RWPE2 (cell line): Measurements from ENCODE around the gene EZH2.

ENCODE experiments used
- ATAC-seq: fragments of 200-7000 bp; cut with Tn5 transposase; 3 replicates; pipeline ENCODE4 v1.9.1; 2021; ENCODE audit warnings: low read depth
- DNase-seq: peaks from one replicate; pipeline ENCODE4 v3.0.0-alpha.2; 2020; ENCODE audit warnings: low spot score
- H3K27ac ChIP-seq: fragments of 450-650 bp; 2 replicates; pipeline ENCODE4 v1.5.1; 2017; ENCODE audit warnings: mild to moderate bottlenecking; ENCODE audit not compliant: poor library complexity, severe bottlenecking
- H3K27me3 ChIP-seq: fragments of 250-450 bp; sonication (Bioruptor Pico); 2 replicates; pipeline ENCODE4 v1.5.1; 2021; ENCODE audit warnings: mild to moderate bottlenecking, moderate library complexity; ENCODE audit not compliant: insufficient read depth, poor library complexity, severe bottlenecking
- H3K36me3 ChIP-seq: fragments of 250-450 bp; sonication (Bioruptor Pico); 2 replicates; pipeline ENCODE4 v1.5.1; 2020; ENCODE audit warnings: low read depth, mild to moderate bottlenecking, moderate library complexity
- H3K4me1 ChIP-seq: fragments of 250-450 bp; sonication (Bioruptor Pico); 2 replicates; pipeline ENCODE4 v1.5.1; 2021; ENCODE audit warnings: mild to moderate bottlenecking, moderate library complexity; ENCODE audit not compliant: insufficient read depth, poor library complexity, severe bottlenecking
- H3K4me3 ChIP-seq: fragments of 250-450 bp; sonication (Bioruptor Pico); 2 replicates; pipeline ENCODE4 v1.5.1; 2021; ENCODE audit warnings: mild to moderate bottlenecking, moderate library complexity; ENCODE audit not compliant: severe bottlenecking
- H3K9me3 ChIP-seq: fragments of 250-450 bp; sonication (Bioruptor Pico); 2 replicates; pipeline ENCODE4 v1.5.1; 2021; ENCODE audit warnings: mild to moderate bottlenecking, moderate library complexity; ENCODE audit not compliant: severe bottlenecking
- TF ChIP-seq, protein P1 (sequence below): fragments of 450-650 bp; IDR thresholded peaks from one replicate; pipeline ENCODE4 v1.5.1; 2017; ENCODE audit warnings: mild to moderate bottlenecking, moderate library complexity; ENCODE audit not compliant: poor library complexity, severe bottlenecking

Gene EZH2

DNA sequence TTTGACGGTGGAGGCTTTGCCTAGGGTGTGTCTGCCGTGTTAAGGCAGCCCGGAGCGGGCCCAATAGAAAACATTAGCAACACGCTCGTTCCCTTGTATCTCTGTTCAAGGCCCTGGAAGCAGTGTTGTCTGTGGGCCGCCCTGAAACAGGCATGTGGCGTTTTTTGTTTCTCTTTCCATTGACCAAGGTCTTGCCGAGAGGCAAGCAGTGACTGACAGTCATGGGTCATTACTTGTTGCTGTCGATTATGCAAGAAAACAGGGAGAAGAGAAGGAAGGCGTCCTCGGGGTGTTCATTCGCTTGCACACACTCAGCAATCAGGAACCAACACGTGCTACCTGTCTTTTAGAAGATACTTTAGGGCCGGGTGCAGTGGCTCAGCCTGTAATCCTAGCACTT lies 92.5 kb downstream of the EZH2 start:
- TF ChIP-seq, protein P1, sequence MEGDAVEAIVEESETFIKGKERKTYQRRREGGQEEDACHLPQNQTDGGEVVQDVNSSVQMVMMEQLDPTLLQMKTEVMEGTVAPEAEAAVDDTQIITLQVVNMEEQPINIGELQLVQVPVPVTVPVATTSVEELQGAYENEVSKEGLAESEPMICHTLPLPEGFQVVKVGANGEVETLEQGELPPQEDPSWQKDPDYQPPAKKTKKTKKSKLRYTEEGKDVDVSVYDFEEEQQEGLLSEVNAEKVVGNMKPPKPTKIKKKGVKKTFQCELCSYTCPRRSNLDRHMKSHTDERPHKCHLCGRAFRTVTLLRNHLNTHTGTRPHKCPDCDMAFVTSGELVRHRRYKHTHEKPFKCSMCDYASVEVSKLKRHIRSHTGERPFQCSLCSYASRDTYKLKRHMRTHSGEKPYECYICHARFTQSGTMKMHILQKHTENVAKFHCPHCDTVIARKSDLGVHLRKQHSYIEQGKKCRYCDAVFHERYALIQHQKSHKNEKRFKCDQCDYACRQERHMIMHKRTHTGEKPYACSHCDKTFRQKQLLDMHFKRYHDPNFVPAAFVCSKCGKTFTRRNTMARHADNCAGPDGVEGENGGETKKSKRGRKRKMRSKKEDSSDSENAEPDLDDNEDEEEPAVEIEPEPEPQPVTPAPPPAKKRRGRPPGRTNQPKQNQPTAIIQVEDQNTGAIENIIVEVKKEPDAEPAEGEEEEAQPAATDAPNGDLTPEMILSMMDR = no peak
- ATAC-seq (no peak), DNase-seq (no peak)
- Histone ChIP-seq H3K9me3 (no peaks in the 10 kb centered on the region), H3K4me3 (no peak overlapping the region), H3K27ac (no peak overlapping the region), H3K27me3 (no peaks in the 10 kb centered on the region), H3K36me3 (peaks cover 97% of the 10 kb centered on the region), H3K4me1 (no peaks in the 10 kb centered on the region)

GRCh38 chr7:148790850-148791249 lies 93.2 kb downstream of the EZH2 start:
- DNase-seq (no peak), ATAC-seq (no peak)
- Histone ChIP-seq H3K9me3 (no peaks in the 10 kb centered on the region), H3K27me3 (no peaks in the 10 kb centered on the region), H3K27ac (no peak overlapping the region), H3K4me3 (no peak overlapping the region), H3K4me1 (no peaks in the 10 kb centered on the region), H3K36me3 (peaks cover 97% of the 10 kb centered on the region)
- TF ChIP-seq, protein P1 = no peak

- H3K4me3 ChIP-seq = no peak overlapping the region
- no peaks in the 10 kb centered on the region for H3K4me1 ChIP-seq
- H3K9me3 ChIP-seq = no peaks in the 10 kb centered on the region
- ATAC-seq (no peak), DNase-seq (no peak)
- H3K36me3 ChIP-seq = peaks cover 99% of the 10 kb centered on the region
- H3K27me3 ChIP-seq = no peaks in the 10 kb centered on the region
- TF ChIP-seq, protein P1 = no peak
- no peak overlapping the region for H3K27ac ChIP-seq
Observed at GRCh38 chr7:148790131-148790726, 93.9 kb downstream of the EZH2 start.

DNA sequence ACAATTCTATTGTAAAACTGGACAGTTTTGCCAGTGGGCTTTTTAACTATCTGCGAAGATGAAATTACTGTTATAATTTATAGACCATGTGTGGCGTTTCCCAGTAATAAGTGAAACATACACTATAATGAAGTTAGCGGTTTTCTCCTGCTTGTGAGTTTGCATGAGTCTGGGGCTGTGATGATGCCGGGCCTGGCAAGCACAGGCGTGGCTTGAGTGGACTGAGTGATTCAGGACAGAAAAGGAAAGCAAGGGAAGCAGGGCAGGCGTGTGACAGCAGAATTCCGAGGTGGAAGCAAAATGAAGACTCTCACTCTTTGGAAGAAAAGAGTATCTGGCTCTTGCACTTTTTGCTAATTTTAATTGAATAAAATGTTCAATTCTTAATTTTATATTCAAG lies 94.9 kb downstream of the EZH2 start:
- ATAC-seq (no peak), DNase-seq (no peak)
- Histone ChIP-seq H3K27me3 (no peaks in the 10 kb centered on the region), H3K9me3 (no peaks in the 10 kb centered on the region), H3K4me1 (peaks cover 6% of the 10 kb centered on the region), H3K27ac (no peak overlapping the region), H3K36me3 (peaks cover 99% of the 10 kb centered on the region), H3K4me3 (no peak overlapping the region)
- TF ChIP-seq, protein P1 = no peak

GRCh38 chr7:148787571-148788295 lies 96.4 kb downstream of the EZH2 start:
- Histone ChIP-seq H3K4me1 (peaks cover 15% of the 10 kb centered on the region), H3K4me3 (no peak overlapping the region), H3K27ac (no peak overlapping the region), H3K36me3 (peaks cover 92% of the 10 kb centered on the region), H3K9me3 (no peaks in the 10 kb centered on the region), H3K27me3 (no peaks in the 10 kb centered on the region)
- TF ChIP-seq, protein P1 = no peak
- no peak for ATAC-seq
- no peak for DNase-seq
